ENCODE measurements around the gene ATXN1.

- TF ChIP-seq CTCF (IDR thresholded peaks at IDR 0.05; ENCODE audit: insufficient read depth, low read length, poor library complexity, severe bottlenecking) = no peak
- TF ChIP-seq EZH2phosphoT487 (conservative IDR thresholded peaks at IDR 0.05; ENCODE audit: low read length) = no peak
Observed at GRCh38 chr6:16504609-16505008, 256.7 kb downstream of the ATXN1 start.
